ENCODE measurements around the gene WDR72.
"Not testable (repeated sequence)": the region's sequence is repeated elsewhere in the genome, so short reads cannot be mapped to it uniquely, and the experiment has no call there.

Gene WDR72

GRCh38 chr15:53710906-53711305, 48.6 kb downstream of the WDR72 start:
- no peak for DNase-seq (ENCODE audit: low read depth in 2 of 3, low spot score in 1 of 3)

DNA sequence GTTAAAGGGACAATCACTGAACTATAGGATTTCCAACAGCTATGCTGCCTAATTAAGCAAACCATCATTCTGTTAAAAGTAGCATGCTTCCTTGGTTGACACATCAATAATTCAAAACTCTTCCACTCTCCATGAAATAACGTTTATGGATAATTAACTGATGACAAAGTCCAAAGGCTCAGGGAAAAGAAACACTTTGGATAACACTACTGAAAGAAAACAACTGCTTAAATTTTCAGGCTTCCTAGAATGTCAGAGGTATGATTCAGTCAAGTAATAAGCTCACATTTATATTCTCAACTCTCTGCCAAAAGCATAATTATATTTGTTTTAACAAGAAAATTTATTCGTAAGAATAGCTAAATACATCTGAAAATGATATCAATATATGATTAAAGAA, 49.6 kb downstream of the WDR72 start:
- no peak for DNase-seq (ENCODE audit: low read depth in 2 of 3, low spot score in 1 of 3)

- no peak for DNase-seq (ENCODE audit: low read depth in 2 of 3, low spot score in 1 of 3)
Observed at GRCh38 chr15:53695365-53695764, 64.1 kb downstream of the WDR72 start.

- no peak for DNase-seq (ENCODE audit: low read depth in 2 of 3, low spot score in 1 of 3)
Observed at GRCh38 chr15:53694476-53694874, 65.0 kb downstream of the WDR72 start.

- DNase-seq (ENCODE audit: low read depth in 2 of 3, low spot score in 1 of 3): no peak
Observed at GRCh38 chr15:53693729-53694475, 65.6 kb downstream of the WDR72 start.

- not testable (repeated sequence) for DNase-seq (ENCODE audit: low read depth in 2 of 3, low spot score in 1 of 3)
Observed at GRCh38 chr15:53684162-53684561, 75.3 kb downstream of the WDR72 start.

DNA sequence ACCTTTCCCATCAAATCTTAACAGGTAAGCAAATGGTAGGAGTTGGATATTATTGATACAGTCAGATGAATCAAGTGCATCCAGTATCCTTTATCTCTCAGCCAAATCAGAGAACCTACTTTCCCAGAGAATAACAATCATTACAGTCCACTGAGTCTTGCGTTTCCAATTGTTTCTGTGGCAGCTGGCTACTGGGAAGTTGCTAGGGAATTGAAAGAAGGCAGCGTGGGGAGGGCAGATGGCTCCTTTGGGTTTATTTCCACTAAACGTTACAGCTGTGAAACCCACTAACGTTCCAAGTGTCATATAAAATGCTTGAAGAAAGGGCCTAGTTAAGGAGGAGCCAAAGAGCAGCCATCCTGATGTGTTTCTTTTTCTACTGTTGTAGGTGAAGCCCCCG, 78.4 kb downstream of the WDR72 start:
- DNase-seq (ENCODE audit: low read depth in 2 of 3, low spot score in 1 of 3): no peak

GRCh38 chr15:53675832-53676231, 83.6 kb downstream of the WDR72 start:
- no peak for DNase-seq (ENCODE audit: low read depth in 2 of 3, low spot score in 1 of 3)

DNA sequence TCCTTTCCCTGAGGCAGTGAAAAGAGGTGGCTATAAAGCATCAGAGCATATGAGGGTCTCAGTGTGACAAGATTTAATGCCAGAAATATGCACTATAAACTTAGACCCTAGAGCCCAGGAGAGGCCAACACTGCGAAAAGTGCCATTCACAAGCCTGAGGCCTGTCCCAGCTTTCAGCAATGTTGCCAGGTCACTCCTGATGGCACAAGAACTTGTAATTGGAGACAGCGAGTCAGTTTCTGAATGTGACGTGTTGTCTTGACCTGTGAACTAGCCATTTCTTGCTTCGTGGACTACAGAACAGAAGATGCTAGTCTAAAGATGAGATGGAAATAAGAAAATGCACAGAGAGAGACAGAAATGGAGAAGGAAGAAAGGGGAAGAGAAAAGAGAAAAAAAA, 87.9 kb downstream of the WDR72 start:
- DNase-seq (ENCODE audit: low read depth in 2 of 3, low spot score in 1 of 3): no peak

- DNase-seq (ENCODE audit: low read depth in 2 of 3, low spot score in 1 of 3): no peak
Observed at GRCh38 chr15:53670701-53671100, 88.8 kb downstream of the WDR72 start.

DNA sequence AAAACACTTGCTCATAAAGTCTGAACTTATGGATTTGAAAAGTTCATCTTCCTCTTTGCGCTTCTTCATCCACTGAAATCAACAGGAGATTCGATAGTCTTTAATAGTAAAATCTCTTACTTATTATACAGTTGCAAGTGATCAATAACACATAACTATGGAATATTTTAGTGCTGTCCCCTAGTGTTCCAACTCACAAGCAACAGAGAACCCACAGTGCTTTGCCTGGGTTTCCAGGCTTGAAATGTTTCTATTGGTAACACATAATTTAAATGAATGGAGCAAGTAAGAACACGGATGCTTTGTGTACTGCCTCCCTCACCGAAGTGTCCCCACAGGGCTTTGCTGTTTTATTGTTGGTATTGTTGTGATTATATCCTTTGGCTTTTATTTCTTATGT, 93.5 kb downstream of the WDR72 start:
- no peak for DNase-seq (ENCODE audit: low read depth in 2 of 3, low spot score in 1 of 3)

- DNase-seq (ENCODE audit: low read depth in 2 of 3, low spot score in 1 of 3): no peak
Observed at GRCh38 chr15:53658827-53659555, 100.5 kb downstream of the WDR72 start.

DNA sequence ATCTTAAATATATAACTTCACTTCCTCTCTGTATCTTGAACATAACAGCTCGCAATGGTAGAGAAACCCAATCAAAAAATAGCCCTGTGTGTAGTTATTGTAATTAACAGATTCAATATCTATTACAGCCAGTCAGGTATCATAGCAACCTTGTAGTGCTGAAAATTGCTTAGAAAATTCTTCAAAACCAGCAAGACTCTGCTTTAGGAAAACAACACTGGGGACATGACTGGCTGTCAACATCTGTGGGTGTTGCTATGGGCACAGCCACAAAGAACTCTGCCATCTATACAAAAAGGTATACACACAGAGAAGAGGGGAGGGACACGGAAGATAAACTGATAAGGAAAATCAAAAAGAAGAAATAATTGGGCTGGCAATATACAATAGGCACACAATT, 101.2 kb downstream of the WDR72 start:
- no peak for DNase-seq (ENCODE audit: low read depth in 2 of 3, low spot score in 1 of 3)

- DNase-seq (ENCODE audit: low read depth in 2 of 3, low spot score in 1 of 3): no peak
Observed at GRCh38 chr15:53648934-53649333, 110.5 kb downstream of the WDR72 start.

GRCh38 chr15:53644660-53645059, 114.8 kb downstream of the WDR72 start:
- no peak for DNase-seq (ENCODE audit: low read depth in 2 of 3, low spot score in 1 of 3)

DNA sequence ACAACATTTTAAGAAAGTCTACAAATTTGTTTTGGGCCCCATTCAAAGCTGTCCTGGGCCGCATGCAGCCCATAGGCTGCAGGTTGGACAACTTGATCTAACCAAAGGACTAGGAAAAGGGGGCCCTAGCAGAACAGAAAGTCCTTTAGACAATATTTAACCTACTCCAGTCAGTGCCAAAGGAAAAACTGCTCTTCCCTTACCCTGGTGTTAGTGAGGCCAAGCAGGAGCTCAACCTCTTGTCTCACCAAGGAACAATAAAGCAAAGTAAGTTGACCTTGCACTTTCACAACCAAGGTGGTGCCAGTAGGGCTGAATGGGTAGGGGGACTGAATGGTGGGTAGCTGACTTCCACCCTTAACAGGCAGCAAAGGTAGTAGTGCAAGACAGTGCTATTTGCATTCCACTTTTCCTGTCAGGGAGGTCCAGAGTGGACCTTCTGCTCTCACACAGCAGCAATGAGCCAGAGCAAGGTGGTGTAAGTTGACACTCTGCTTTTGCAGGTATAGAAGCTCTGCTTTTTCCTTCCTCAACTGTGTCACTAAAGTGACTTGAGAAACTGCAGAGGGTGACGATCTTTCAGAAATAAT, 124.9 kb downstream of the WDR72 start:
- DNase-seq (ENCODE audit: low read depth in 2 of 3, low spot score in 1 of 3): no peak

- no peak for DNase-seq (ENCODE audit: low read depth in 2 of 3, low spot score in 1 of 3)
Observed at GRCh38 chr15:53627279-53627678, 132.2 kb downstream of the WDR72 start.

GRCh38 chr15:53625962-53626845, 133.3 kb downstream of the WDR72 start:
- no peak for DNase-seq (ENCODE audit: low read depth in 2 of 3, low spot score in 1 of 3)

DNA sequence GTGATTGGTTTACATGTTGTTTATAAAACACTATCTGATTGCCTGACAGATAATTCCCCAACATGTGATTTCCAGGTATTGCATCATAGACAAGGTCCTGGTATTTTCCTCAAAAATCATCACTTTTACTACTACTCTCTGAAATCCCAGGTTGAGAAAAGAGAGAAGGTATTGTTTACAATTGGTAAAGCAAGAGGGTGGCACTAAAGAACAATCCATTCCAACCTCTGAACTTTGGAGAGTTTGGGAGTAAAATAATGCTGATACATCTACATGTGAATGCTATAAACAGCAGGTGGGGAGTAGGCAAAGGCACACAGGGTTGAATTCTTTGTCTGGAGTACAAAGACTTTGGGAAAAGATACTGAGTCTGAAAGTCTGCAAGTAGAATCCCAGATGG, 134.2 kb downstream of the WDR72 start:
- no peak for DNase-seq (ENCODE audit: low read depth in 2 of 3, low spot score in 1 of 3)

DNA sequence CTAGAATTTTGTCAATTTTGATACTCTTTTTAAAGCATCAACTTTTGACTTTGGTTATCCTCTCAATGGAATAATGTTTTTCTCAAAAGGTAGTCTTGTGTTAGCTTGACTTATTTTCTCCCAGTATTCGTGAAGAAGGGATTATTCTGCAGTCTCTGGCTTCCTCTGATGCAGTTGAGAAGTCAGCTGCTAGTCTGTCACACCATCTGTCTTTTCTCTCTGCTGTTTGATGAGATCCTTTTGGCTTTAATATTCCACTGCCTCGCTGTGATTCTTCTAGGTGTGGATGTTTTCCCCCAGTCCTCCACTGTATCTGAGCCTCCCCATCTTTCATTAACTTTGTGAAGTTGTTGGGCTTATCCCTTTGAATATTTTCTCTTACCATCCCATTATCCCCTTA, 141.0 kb downstream of the WDR72 start:
- no peak for DNase-seq (ENCODE audit: low read depth in 2 of 3, low spot score in 1 of 3)

DNA sequence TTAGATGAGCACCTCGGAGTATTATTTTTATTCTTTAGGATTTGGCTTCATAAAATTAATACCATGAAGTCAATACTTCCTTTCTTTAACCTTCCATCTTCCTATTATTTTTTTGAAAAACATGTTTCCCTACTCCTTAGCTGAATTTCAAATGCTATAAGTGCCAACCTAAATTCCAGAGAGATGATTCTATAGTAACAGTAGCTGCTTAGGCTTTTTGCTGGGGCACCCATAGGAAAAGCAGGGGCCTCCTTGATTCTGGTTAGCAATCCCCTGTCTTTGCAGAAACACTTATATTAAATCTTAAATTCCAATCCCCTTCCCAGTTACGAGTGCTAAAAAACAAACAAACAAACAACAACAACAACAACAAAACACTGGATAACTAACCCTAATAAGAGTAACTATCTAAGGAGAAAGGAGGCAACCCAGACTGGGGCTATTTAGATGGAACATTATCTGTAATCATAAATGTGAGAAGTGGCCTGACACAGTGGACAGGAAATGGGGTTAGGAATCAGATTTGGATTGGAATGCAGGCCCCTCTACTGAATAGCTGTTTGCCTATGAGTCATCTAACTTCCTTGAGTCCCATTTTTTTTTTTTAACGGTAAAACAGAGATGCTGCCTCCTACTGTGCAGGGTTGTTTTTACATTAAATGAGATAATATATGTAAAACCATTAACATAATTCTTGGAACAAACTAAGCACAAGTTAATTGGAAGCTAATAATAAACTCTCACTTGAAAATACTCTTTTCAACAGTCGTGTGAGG, 148.1 kb downstream of the WDR72 start:
- DNase-seq (ENCODE audit: low read depth in 2 of 3, low spot score in 1 of 3): no peak
